22Rv1 (cell line): ENCODE measurements around the gene MMAB.

ENCODE experiments used
- H3K27ac ChIP-seq: fragments of 450-650 bp; 2 replicates; pipeline ENCODE4 v1.5.1; 2017
- ZFX ChIP-seq: fragments of 450-650 bp; IDR thresholded peaks from 2 replicates; pipeline ENCODE4 v1.6.1; 2017; ENCODE audit warnings: antibody characterized with exemption, borderline replicate concordance
- TF ChIP-seq, protein P1 (sequence below): fragments of 450-650 bp; IDR thresholded peaks from 2 replicates; pipeline ENCODE4 v1.5.1; 2017; ENCODE audit warnings: mild to moderate bottlenecking

MMAB gene

DNA sequence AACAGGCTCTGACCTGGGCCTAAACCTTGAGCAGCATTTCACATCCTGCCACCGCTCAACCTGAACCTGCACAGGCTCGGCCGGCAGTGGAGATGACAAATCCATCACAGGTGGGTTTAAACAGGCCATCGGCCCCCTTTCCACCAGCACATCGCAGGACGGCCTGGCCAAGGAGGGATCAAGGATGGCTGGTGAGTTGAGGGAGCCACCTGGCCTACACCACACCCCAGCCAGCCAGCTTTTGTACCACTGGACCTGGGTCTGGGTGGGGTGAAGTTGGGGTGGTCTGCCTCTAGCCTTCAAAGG lies 14.2 kb downstream of the MMAB start:
- no peak for TF ChIP-seq ZFX
- TF ChIP-seq, protein P1, sequence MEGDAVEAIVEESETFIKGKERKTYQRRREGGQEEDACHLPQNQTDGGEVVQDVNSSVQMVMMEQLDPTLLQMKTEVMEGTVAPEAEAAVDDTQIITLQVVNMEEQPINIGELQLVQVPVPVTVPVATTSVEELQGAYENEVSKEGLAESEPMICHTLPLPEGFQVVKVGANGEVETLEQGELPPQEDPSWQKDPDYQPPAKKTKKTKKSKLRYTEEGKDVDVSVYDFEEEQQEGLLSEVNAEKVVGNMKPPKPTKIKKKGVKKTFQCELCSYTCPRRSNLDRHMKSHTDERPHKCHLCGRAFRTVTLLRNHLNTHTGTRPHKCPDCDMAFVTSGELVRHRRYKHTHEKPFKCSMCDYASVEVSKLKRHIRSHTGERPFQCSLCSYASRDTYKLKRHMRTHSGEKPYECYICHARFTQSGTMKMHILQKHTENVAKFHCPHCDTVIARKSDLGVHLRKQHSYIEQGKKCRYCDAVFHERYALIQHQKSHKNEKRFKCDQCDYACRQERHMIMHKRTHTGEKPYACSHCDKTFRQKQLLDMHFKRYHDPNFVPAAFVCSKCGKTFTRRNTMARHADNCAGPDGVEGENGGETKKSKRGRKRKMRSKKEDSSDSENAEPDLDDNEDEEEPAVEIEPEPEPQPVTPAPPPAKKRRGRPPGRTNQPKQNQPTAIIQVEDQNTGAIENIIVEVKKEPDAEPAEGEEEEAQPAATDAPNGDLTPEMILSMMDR = no peak
- H3K27ac ChIP-seq = no peak overlapping the region

DNA sequence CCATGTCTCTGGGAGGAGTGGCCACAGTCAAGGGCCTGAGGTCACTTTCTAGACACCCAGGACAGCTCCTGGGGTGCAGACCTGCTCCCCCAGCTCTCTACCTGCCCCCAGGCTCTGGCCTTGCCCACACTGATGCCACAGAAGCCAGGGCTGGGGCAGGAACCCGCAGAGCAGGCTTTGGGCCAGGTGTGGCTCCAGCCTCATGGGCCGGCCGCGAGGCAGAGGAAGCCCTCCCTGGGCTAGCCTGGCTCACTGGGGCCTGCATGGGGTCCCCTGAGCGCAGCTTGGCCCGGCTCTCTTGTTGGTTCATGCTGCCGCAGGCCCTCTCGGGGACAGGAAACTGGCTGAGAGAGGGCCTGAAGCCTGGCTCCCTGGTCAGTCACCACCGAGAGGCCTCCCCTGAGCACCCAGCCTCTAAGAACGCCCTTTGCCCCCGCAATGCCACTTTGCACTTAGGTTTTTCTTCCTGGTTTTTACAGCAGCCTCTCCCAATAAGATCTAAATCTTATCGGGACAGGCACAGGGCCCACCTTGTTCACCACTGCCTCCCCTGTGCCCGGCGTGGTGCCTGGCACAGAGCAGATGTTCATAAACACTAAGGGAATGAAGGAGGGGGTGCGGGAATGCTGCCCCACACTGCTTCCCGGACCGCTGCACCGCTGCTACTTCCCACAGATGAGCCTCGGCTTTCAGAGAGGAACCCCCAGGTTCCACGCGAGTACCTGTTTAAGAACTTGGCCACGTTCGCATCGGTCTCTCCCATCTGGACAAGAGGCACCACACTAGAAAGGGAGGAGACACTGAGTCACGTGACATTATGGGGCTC lies 14.7 kb downstream of the MMAB start:
- TF ChIP-seq ZFX = no peak
- H3K27ac ChIP-seq = no peak overlapping the region

DNA sequence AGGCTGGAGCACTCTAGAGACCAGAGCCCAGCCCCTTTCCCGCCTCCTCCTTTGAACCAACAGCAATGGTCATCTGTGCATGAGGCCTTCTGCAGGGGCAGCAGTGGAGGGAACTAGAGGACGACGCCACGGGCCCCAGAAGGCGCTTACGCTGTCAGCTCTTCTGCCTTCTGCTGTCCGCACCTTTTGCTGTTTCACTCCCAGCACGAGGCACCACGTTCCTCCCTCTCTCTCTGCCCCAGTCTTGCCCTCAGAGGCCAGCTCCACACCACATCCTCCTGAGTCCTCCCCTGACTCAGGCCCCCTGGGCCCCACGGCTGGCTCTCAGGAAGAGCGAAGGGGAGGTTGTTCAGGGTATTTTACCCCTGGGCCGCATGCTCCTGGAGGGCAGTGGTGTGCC lies 15.5 kb downstream of the MMAB start:
- TF ChIP-seq, protein P1 = no peak
- H3K27ac ChIP-seq = no peak overlapping the region

DNA sequence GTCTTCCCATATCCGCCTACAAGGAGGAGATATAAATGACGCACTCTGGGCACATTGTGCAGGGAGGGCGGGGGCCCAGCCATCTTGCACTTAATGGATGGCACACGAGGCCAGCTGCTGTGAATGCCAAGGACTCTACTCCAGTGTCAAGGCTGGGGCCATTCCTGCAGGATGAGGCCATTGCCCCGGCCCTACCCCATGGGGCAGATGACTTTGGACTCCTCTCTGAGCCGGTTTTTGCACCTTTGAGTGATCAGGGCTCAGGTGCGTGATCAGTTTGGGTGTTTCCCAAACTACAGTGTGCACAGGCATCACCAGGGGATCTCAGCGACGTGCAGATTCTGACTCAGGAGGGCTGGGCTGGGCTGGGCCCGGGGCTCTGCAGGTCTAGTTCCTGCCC lies 16.1 kb downstream of the MMAB start:
- no peak for TF ChIP-seq ZFX
- TF ChIP-seq, protein P1 = no peak
- no peak overlapping the region for H3K27ac ChIP-seq

DNA sequence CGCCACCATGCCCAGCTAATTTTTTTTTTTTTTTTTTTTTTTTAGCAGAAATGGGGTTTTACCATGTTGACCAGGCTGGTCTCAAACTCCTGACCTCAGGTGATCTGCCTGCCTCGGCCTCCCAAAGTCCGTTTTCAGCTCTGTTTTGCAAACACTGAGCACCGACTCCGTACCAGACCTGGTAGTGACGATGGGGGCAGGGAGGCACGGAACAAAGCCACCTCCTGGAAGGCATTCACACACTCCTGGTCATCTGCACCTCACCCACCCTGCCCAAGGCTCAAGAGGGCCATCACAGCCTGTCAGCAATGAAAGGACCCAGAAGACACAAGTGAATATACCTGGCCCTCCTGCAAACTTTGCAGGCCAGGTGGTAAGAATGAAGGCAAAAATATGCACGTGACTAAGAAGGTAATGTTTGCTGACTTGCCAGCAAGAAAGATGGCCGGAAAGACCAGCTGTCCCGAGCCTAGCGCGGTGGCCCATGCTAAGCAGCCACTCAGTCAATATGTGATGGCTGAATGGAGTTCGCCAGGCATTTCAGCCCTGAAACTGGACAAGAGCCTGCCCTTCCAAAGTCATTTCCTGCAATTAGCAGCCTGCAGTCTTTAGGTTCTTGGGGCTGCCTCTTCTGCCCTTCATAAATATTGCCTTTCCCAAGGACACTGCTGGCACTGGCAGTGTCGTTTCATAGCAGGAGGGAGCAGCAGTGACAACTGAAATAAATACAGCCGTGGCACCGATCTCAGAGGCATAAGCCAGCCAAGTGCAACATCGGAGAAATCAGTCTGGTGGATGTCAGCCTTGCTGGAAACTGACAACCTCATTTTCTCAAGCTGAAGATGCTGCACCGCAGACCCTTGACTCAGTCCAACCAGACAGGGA lies 17.6 kb downstream of the MMAB start:
- TF ChIP-seq, protein P1 = no peak
- TF ChIP-seq ZFX = no peak
- peak overlapping the region; percentile 31; the same call in 1 of the 2 replicates for H3K27ac ChIP-seq

DNA sequence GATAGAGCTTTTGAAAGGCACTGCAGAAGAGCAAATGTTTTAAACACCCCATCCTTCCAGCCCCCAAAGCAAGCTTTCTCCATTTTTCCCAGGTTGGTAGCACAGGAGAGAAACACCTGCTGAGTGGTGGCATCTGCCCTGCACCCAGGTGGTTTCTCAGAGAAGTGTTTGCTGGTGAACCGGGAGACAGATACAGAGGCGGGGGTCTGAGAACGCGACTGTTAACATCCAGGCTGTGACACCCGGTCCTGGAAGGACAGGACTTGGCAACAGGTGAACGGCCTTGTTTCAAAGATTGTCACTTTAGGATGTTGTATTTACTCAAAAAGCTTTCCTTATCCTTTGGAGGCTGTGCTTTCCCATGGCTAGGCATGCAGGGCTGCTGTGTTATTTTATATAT lies 18.5 kb downstream of the MMAB start:
- TF ChIP-seq ZFX = no peak
- TF ChIP-seq, protein P1 = no peak
- H3K27ac ChIP-seq = no peak overlapping the region

DNA sequence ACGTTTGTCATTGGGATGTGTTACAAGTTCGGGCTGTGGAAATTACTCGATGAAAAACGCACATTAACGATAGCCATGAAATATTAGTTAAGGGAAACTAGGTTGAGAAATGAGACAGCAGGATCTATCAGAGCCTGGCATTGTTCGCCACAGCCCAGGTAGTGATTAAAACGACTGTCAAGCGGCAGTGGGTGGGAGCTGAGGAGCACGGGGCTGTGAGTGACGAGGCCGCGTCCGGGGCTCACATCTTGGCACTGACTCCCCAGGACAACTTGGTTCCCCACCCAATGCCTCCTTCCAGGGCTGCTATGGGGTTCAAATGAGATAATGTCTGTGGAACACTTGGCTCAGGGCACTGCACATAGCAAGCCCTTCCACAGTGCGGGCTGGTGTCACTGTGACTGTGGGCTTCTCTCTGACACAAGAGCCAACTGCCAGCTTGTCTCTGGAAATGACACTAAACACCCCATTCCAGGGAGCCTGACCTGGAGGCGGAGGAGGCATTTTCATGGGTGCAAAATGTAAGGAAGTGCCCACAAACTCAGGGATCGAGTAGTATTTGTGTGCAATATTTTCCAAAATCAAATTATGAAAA lies 19.3 kb downstream of the MMAB start:
- TF ChIP-seq, protein P1 = no peak
- no peak for TF ChIP-seq ZFX
- H3K27ac ChIP-seq = no peak overlapping the region
